Heart left ventricle (tissue), 13 donors: ENCODE results near the gene ANKMY2.

Source experiments
- POLR2A ChIP-seq, 2 donors: fragments of 450-650 bp; IDR thresholded peaks; one replicate each; pipeline ENCODE4 v1.6.1; 2017; ENCODE audit warnings: antibody characterized with exemption in 2 of 2, mild to moderate bottlenecking in 2 of 2, moderate library complexity in 2 of 2
- TF ChIP-seq, protein P1 (sequence below), 12 donors: fragments of 200-600 bp; sonication (generic) in 4 of 12; IDR thresholded peaks; one replicate each; pipeline versions ENCODE4 v1.5.0 to v1.8.0; 2018 to 2022; ENCODE audit warnings: antibody characterized with exemption in 12 of 12, mild to moderate bottlenecking in 5 of 12
- donor health status: ischemic (EF 13 %, LVEDD 7.1; RV severe dilation, severe dysfunction).
- donor health status: DM: no; HTN: yes; CAD: no.
- donor health status: DM: no; HTN: no; CAD: no.
- donor health status: ischemic (EF 25% LVEDD 6.9; RV normal size, moderate dysfunction).
- donor health status: ischemic (EF 25% LVEDD 5.7; RV mildly dilated, moderate dysfunction).
- donor health status: ischemic (EF 35%, LVEDD 5.7; RV mildly dilated, moderate dysfunction).
- donor health status: nonischemic (EF 11% LVEDD 7.7; RV severe dilation, severe dysfunction).
- donor health status: DM: yes; HTN: yes; CAD: no.
- donor health status: PGD.
- donor health status: ischemic (EF 29% LVEDD 5.4; RV normal size, mild dysfunction).
- donor health status: nonischemic (EF 23%, LVEDD 6.1; RV moderate dilation, normal function).

GRCh38 chr7:16585540-16585939 lies 60.0 kb downstream of the ANKMY2 start:
- TF ChIP-seq, protein P1, sequence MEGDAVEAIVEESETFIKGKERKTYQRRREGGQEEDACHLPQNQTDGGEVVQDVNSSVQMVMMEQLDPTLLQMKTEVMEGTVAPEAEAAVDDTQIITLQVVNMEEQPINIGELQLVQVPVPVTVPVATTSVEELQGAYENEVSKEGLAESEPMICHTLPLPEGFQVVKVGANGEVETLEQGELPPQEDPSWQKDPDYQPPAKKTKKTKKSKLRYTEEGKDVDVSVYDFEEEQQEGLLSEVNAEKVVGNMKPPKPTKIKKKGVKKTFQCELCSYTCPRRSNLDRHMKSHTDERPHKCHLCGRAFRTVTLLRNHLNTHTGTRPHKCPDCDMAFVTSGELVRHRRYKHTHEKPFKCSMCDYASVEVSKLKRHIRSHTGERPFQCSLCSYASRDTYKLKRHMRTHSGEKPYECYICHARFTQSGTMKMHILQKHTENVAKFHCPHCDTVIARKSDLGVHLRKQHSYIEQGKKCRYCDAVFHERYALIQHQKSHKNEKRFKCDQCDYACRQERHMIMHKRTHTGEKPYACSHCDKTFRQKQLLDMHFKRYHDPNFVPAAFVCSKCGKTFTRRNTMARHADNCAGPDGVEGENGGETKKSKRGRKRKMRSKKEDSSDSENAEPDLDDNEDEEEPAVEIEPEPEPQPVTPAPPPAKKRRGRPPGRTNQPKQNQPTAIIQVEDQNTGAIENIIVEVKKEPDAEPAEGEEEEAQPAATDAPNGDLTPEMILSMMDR (IDR thresholded peaks at IDR 0.05): no peak
- no peak for TF ChIP-seq POLR2A (IDR thresholded peaks at IDR 0.05)
